Astrocyte (in vitro differentiated cells and primary cell): Measurements from ENCODE around the gene UST.

Experiments
- CTCF ChIP-seq: IDR thresholded peaks from 2 replicates; pipeline ENCODE4 v1.5.1; 2011; ENCODE audit warnings: low read depth, mild to moderate bottlenecking, inconsistent platforms, low read length, moderate library complexity; ENCODE audit not compliant: insufficient read depth
- EZH2 ChIP-seq: IDR thresholded peaks from 2 replicates; pipeline ENCODE4 v1.6.1; 2012; ENCODE audit warnings: mild to moderate bottlenecking, low read length, inconsistent platforms; ENCODE audit not compliant: insufficient read depth

- TF ChIP-seq CTCF = no peak
- no peak for TF ChIP-seq EZH2
Observed at GRCh38 chr6:149097794-149098193, 351.0 kb downstream of the UST start.
